Measurements from ENCODE around the gene GCLC.

Gene GCLC

GRCh38 chr6:53581856-53582255 is 37.0 kb upstream of the GCLC start:
- TF ChIP-seq MAX (IDR thresholded peaks at IDR 0.05) (no peak), TAF1 (IDR thresholded peaks at IDR 0.05; ENCODE audit: low read depth) (no peak), EP300 (IDR thresholded peaks at IDR 0.05; ENCODE audit: borderline replicate concordance) (no peak), FOXM1 (IDR thresholded peaks at IDR 0.05; ENCODE audit: borderline replicate concordance, low read depth) (no peak), CEBPB (IDR thresholded peaks at IDR 0.05) (no peak), RAD21 (IDR thresholded peaks at IDR 0.05; ENCODE audit: low read depth) (no peak), ZBTB7A (IDR thresholded peaks at IDR 0.05; ENCODE audit: low read depth) (no peak), NFIC (IDR thresholded peaks at IDR 0.05) (no peak), YY1 (IDR thresholded peaks at IDR 0.05; ENCODE audit: low read depth) (no peak), EGR1 (IDR thresholded peaks at IDR 0.05) (no peak), CREB1 (IDR thresholded peaks at IDR 0.05; ENCODE audit: low read depth) (no peak), REST (IDR thresholded peaks at IDR 0.05; ENCODE audit: low read depth) (no peak)

GRCh38 chr6:53581173-53581773 is 36.4 kb upstream of the GCLC start:
- TF ChIP-seq EGR1 (IDR thresholded peaks at IDR 0.05) = no peak
- TF ChIP-seq EP300 (IDR thresholded peaks at IDR 0.05; ENCODE audit: borderline replicate concordance) = no peak
- no peak for TF ChIP-seq REST (IDR thresholded peaks at IDR 0.05; ENCODE audit: low read depth)
- TF ChIP-seq TEAD4 (IDR thresholded peaks at IDR 0.05) = no peak
- TF ChIP-seq FOXM1 (IDR thresholded peaks at IDR 0.05; ENCODE audit: borderline replicate concordance, low read depth) = no peak

GRCh38 chr6:53579338-53579737 is 34.4 kb upstream of the GCLC start:
- TF ChIP-seq USF1 (IDR thresholded peaks at IDR 0.05) (no peak), EGR1 (IDR thresholded peaks at IDR 0.05) (no peak), TEAD4 (IDR thresholded peaks at IDR 0.05) (no peak), NFIC (IDR thresholded peaks at IDR 0.05) (no peak)

- TF ChIP-seq TEAD4 (IDR thresholded peaks at IDR 0.05) (no peak), MAX (IDR thresholded peaks at IDR 0.05) (no peak), RAD21 (IDR thresholded peaks at IDR 0.05; ENCODE audit: low read depth) (no peak), FOXM1 (IDR thresholded peaks at IDR 0.05; ENCODE audit: borderline replicate concordance, low read depth) (no peak), EGR1 (IDR thresholded peaks at IDR 0.05) (no peak), EP300 (IDR thresholded peaks at IDR 0.05; ENCODE audit: borderline replicate concordance) (no peak), TCF12 (IDR thresholded peaks at IDR 0.05; ENCODE audit: low read depth) (no peak), REST (IDR thresholded peaks at IDR 0.05; ENCODE audit: low read depth) (no peak), ZBTB7A (IDR thresholded peaks at IDR 0.05; ENCODE audit: low read depth) (no peak), YY1 (IDR thresholded peaks at IDR 0.05; ENCODE audit: low read depth) (no peak), USF1 (IDR thresholded peaks at IDR 0.05) (no peak), CREB1 (IDR thresholded peaks at IDR 0.05; ENCODE audit: low read depth) (no peak), TAF1 (IDR thresholded peaks at IDR 0.05; ENCODE audit: low read depth) (no peak), NFIC (IDR thresholded peaks at IDR 0.05) (no peak), CEBPB (IDR thresholded peaks at IDR 0.05) (no peak)
Measured at GRCh38 chr6:53578371-53578770, 33.5 kb upstream of the GCLC start.

- TF ChIP-seq CEBPB (IDR thresholded peaks at IDR 0.05) (no peak), CREB1 (IDR thresholded peaks at IDR 0.05; ENCODE audit: low read depth) (no peak), USF1 (IDR thresholded peaks at IDR 0.05) (no peak), TEAD4 (IDR thresholded peaks at IDR 0.05) (no peak), TAF1 (IDR thresholded peaks at IDR 0.05; ENCODE audit: low read depth) (no peak), REST (IDR thresholded peaks at IDR 0.05; ENCODE audit: low read depth) (no peak), EP300 (IDR thresholded peaks at IDR 0.05; ENCODE audit: borderline replicate concordance) (no peak), FOXM1 (IDR thresholded peaks at IDR 0.05; ENCODE audit: borderline replicate concordance, low read depth) (no peak), RAD21 (IDR thresholded peaks at IDR 0.05; ENCODE audit: low read depth) (no peak), NFIC (IDR thresholded peaks at IDR 0.05) (no peak), ZBTB7A (IDR thresholded peaks at IDR 0.05; ENCODE audit: low read depth) (no peak)
Measured at GRCh38 chr6:53573299-53573698, 28.4 kb upstream of the GCLC start.
